Astrocyte (in vitro differentiated cells and primary cell): Measurements from ENCODE around the gene EPPIN. TPM values are rescaled to one million over a fixed set of nuclear protein-coding genes. Genes with fewer than 3 reads are reported as not detected.

Experiments
- DNase-seq: peaks from one replicate; pipeline ENCODE4 v3.0.0-alpha.2; 2010; ENCODE audit warnings: low read depth
- FAIRE-seq: peaks from 2 replicates; lab custom pipeline; 2011; peaks lifted over from hg19 to GRCh38; lab: Jason Lieb, UNC
- H2AFZ ChIP-seq: 2 replicates; pipeline ENCODE4 v1.6.0; 2012; ENCODE audit warnings: low read depth, low read length, inconsistent platforms
- H3K27ac ChIP-seq: 2 replicates; pipeline ENCODE4 v1.5.1; 2011; ENCODE audit warnings: low read depth, low read length, inconsistent platforms
- H3K27me3 ChIP-seq: 2 replicates; pipeline ENCODE4 v1.6.0; 2011; ENCODE audit warnings: low read length, inconsistent platforms; ENCODE audit not compliant: insufficient read depth
- H3K36me3 ChIP-seq: 2 replicates; pipeline ENCODE4 v1.5.1; 2011; ENCODE audit warnings: low read length, inconsistent platforms; ENCODE audit not compliant: insufficient read depth
- H3K4me1 ChIP-seq: 2 replicates; pipeline ENCODE4 v1.5.1; 2011; ENCODE audit warnings: low read length, inconsistent platforms; ENCODE audit not compliant: insufficient read depth
- H3K4me2 ChIP-seq: 2 replicates; pipeline ENCODE4 v1.6.0; 2012; ENCODE audit warnings: low read length, inconsistent platforms
- H3K4me3 ChIP-seq: 2 replicates; pipeline ENCODE4 v1.5.1; 2011; ENCODE audit warnings: low read depth, mild to moderate bottlenecking, low read length, inconsistent platforms; ENCODE audit not compliant: insufficient read depth
- H3K79me2 ChIP-seq: 2 replicates; pipeline ENCODE4 v1.6.0; 2012; ENCODE audit warnings: mild to moderate bottlenecking, low read length, inconsistent platforms; ENCODE audit not compliant: insufficient read depth
- H3K9ac ChIP-seq: 2 replicates; pipeline ENCODE4 v1.6.0; 2012; ENCODE audit warnings: mild to moderate bottlenecking, low read length, inconsistent platforms
- H3K9me3 ChIP-seq: 2 replicates; pipeline ENCODE4 v1.5.1; 2012; ENCODE audit warnings: low read depth, mild to moderate bottlenecking, low read length, inconsistent platforms; ENCODE audit not compliant: insufficient read depth
- H4K20me1 ChIP-seq: 2 replicates; pipeline ENCODE4 v1.6.0; 2012; ENCODE audit warnings: low read length, inconsistent platforms; ENCODE audit not compliant: insufficient read depth
- H3K27ac Mint-ChIP-seq: one replicate; pipeline ENCODE4 v1.8.0; 2021; ENCODE audit warnings: mild to moderate bottlenecking, mixed read lengths; ENCODE audit not compliant: unreplicated experiment
- H3K27me3 Mint-ChIP-seq: one replicate; pipeline ENCODE4 v1.8.0; 2021; ENCODE audit warnings: low read depth, mixed read lengths; ENCODE audit not compliant: unreplicated experiment
- H3K36me3 Mint-ChIP-seq: one replicate; pipeline ENCODE4 v1.8.0; 2021; ENCODE audit warnings: low read depth, mixed read lengths; ENCODE audit not compliant: unreplicated experiment
- H3K4me1 Mint-ChIP-seq: one replicate; pipeline ENCODE4 v1.8.0; 2021; ENCODE audit warnings: low read depth, mixed read lengths; ENCODE audit not compliant: unreplicated experiment
- H3K4me3 Mint-ChIP-seq: one replicate; pipeline ENCODE4 v1.8.0; 2021; ENCODE audit warnings: mild to moderate bottlenecking, moderate library complexity, mixed read lengths; ENCODE audit not compliant: unreplicated experiment
- H3K9me3 Mint-ChIP-seq: one replicate; pipeline ENCODE4 v1.8.0; 2021; ENCODE audit warnings: mild to moderate bottlenecking, mixed read lengths; ENCODE audit not compliant: unreplicated experiment
- CTCF ChIP-seq: IDR thresholded peaks from 2 replicates; pipeline ENCODE4 v1.5.1; 2011; ENCODE audit warnings: low read depth, mild to moderate bottlenecking, inconsistent platforms, low read length, moderate library complexity; ENCODE audit not compliant: insufficient read depth
- EZH2 ChIP-seq: IDR thresholded peaks from 2 replicates; pipeline ENCODE4 v1.6.1; 2012; ENCODE audit warnings: mild to moderate bottlenecking, low read length, inconsistent platforms; ENCODE audit not compliant: insufficient read depth
- total RNA-seq: library from RNA; stranded (reverse); gene quantifications from 2 replicates; pipeline ENCODE4 v1.2.1, GENCODE V29; 2021

EPPIN gene
- total RNA-seq, 1 donor from 2014 or later = not detected

- peaks cover 20% of the 10 kb centered on the region for H3K27me3 Mint-ChIP-seq
- H3K27ac Mint-ChIP-seq = no peak overlapping the region
- Histone ChIP-seq H3K27ac (no peak overlapping the region), H3K4me2 (no peak overlapping the region), H3K9ac (no peak overlapping the region), H4K20me1 (no peaks in the 10 kb centered on the region), H3K27me3 (peaks cover 10% of the 10 kb centered on the region), H3K79me2 (no peaks in the 10 kb centered on the region), H3K4me1 (no peaks in the 10 kb centered on the region), H3K36me3 (no peaks in the 10 kb centered on the region), H2AFZ (no peak overlapping the region), H3K4me3 (no peak overlapping the region), H3K9me3 (no peaks in the 10 kb centered on the region)
- FAIRE-seq = no peak
- no peaks in the 10 kb centered on the region for H3K36me3 Mint-ChIP-seq
- TF ChIP-seq CTCF (no peak), EZH2 (no peak)
- no peaks in the 10 kb centered on the region for H3K4me1 Mint-ChIP-seq
- no peak overlapping the region for H3K4me3 Mint-ChIP-seq
- peaks cover 5% of the 10 kb centered on the region for H3K9me3 Mint-ChIP-seq
- DNase-seq = no peak
These were observed 1.9 kb downstream of the EPPIN start for GRCh38 chr20:45545351-45545750.

DNA sequence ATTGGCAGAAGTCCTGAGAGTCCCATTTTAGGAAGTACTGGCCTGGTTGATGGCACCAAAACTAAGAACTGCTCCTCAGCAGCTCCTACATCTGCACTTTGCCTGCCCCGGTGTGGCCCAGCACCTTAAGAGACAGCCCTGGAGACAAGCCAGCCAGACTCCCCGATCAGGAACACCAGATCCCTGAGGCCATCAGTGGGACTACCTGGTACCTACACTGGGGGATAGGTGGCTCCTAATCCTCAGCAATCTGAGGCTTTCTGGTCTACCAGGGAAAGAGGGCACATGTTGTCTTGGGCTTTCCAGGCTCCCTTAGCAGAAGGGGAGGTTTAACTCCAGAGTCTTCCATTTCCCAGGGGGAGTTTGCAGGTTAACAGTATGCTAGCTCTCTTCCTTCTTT, 7.8 kb downstream of the EPPIN start, which contains the start of gene WFDC6:
Gene WFDC6 (minus strand): TSS at position 101 of the 400 bp plus-strand sequence. CDS start 75 bp downstream, at position 26.
- no peaks in the 10 kb centered on the region for H3K9me3 ChIP-seq
- no peak within 1 kb of the TSS for H3K27ac ChIP-seq
- no peaks in the 10 kb centered on the region for H3K36me3 ChIP-seq
- no peaks in the 10 kb centered on the region for H3K4me1 ChIP-seq
- no peak within 1 kb of the TSS for H3K9ac ChIP-seq
- DNase-seq = no peak
- H3K27me3 ChIP-seq = peaks cover 5% of the 10 kb centered on the region
- H3K79me2 ChIP-seq = no peaks in the 10 kb centered on the region
- no peak for FAIRE-seq
- H3K4me2 ChIP-seq = no peak within 1 kb of the TSS
- TF ChIP-seq EZH2 (no peak), CTCF (no peak)
- Mint-ChIP-seq H3K36me3 (no peaks in the 10 kb centered on the region), H3K4me1 (no peaks in the 10 kb centered on the region), H3K9me3 (peaks cover 2% of the 10 kb centered on the region), H3K4me3 (no peak within 1 kb of the TSS), H3K27me3 (peaks cover 8% of the 10 kb centered on the region), H3K27ac (no peak within 1 kb of the TSS)
- H3K4me3 ChIP-seq = no peak within 1 kb of the TSS
- no peak within 1 kb of the TSS for H2AFZ ChIP-seq
- H4K20me1 ChIP-seq = no peaks in the 10 kb centered on the region

GRCh38 chr20:45538209-45538799, 8.9 kb downstream of the EPPIN start:
- Histone ChIP-seq H3K9ac (no peak overlapping the region), H3K4me3 (no peak overlapping the region), H3K9me3 (no peaks in the 10 kb centered on the region), H3K27me3 (peaks cover 5% of the 10 kb centered on the region), H3K79me2 (no peaks in the 10 kb centered on the region), H3K4me1 (no peaks in the 10 kb centered on the region), H3K4me2 (no peak overlapping the region), H2AFZ (no peak overlapping the region), H4K20me1 (no peaks in the 10 kb centered on the region), H3K27ac (no peak overlapping the region), H3K36me3 (no peaks in the 10 kb centered on the region)
- H3K9me3 Mint-ChIP-seq = peaks cover 2% of the 10 kb centered on the region
- no peak for TF ChIP-seq EZH2
- TF ChIP-seq CTCF = no peak
- no peaks in the 10 kb centered on the region for H3K4me1 Mint-ChIP-seq
- DNase-seq = no peak
- H3K27me3 Mint-ChIP-seq = peaks cover 3% of the 10 kb centered on the region
- no peak overlapping the region for H3K27ac Mint-ChIP-seq
- H3K36me3 Mint-ChIP-seq = no peaks in the 10 kb centered on the region
- FAIRE-seq = no peak
- H3K4me3 Mint-ChIP-seq = no peak overlapping the region
